ENCODE results near the gene MMP28. TPM values are rescaled to one million over a fixed set of nuclear protein-coding genes. Genes with fewer than 3 reads are reported as not detected.

The MMP28 gene
- polyA plus RNA-seq, 3 donors = 1.7 to 3.2 (median 2.0) TPM

DNA sequence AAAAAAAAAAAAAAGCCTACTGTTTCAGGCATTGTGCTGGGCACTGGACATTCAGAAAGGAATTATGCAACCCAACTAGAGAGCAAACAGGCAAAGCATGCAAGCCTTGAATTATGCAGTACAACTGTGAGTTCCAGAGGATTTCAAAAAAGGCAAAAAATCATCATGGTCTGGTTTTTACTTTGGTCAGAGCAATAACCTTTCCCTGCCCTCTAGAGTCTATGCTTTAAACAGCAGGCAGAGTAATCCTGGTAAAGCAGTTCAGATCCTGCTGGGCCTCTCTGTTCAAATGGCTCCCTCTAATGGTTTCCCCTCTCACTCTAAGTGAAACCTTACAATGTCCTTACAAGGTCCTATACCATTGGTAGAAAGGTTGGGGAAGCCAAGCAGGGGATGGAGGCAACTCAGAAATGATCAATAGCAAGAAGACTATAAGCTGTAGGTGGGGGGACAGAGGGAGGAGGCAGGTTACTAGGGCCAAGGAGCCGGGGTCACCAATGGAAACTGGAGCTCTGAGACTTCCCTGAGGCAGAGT is 9.3 kb upstream of the MMP28 start:
- peak; percentile 81 for DNase-seq

DNA sequence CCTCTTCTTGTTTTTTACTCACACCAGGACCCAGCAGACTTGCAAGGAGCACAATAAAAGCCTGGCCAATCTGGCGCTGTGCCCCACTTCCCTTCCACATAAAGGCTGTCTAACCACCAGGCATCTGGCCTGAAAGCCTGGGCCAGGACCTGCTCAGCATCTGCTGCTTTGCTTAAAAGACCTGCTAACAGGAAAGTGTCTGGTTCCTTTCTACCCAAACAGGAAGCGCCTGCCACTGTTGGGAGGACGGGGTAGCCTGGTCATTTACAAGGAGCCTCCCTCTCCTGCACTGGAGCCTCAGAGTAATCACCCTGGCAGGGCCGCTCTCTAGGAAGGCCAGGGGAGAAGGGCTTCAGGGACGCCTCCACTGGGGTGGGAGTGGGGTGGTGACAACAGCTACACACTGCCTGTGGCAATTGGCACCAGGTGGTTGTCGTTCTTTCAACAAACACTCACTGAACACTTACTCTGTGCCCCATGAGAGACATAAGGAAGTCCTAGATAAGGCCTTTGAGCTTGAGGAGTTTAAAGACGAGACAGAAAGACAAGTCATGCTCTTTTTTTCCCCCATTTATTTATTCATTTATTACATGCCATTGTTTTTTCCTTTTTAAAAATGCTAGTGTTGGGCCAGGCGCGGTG is 6.3 kb upstream of the MMP28 start:
- no peak for DNase-seq

DNA sequence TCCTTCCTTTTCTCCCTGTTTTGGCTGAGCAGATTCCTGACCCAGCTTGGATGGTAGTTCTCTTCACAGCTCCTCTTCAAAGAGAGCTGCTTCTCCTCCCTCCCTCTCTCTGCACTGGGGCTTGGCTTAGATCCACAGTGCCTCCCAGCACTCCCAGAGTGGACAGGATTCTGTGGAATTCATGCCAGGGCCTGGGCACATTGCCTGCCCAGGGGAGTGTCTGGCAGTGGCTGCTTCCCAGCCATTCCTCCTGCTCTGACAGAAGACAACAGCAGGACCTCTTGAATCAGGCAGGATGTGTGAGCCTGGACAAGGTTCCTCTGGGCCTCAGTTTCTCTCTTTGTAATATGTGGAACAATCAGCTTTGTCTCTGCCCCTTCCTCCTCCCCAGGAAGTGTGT is 4.5 kb upstream of the MMP28 start:
- no peak for DNase-seq

DNA sequence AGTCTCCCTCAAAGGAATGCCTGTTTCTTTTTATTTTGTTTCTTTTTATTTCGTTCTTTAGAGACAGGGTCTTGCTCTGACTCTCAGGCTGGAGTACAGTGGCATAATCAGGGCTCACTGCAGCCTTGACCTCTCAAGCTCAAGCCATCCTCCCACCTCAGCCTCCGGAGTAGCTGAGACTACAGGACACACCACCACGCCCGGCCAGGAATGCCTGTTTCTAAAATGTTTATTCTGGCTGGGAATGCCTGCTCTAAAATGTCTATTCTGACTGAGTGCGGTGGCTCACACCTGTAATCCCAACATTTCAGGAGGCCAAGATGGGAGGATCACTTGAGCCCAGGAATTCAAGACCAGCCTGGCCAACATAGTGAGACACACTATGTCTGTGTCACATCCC is 2.5 kb upstream of the MMP28 start:
- no peak for DNase-seq

DNA sequence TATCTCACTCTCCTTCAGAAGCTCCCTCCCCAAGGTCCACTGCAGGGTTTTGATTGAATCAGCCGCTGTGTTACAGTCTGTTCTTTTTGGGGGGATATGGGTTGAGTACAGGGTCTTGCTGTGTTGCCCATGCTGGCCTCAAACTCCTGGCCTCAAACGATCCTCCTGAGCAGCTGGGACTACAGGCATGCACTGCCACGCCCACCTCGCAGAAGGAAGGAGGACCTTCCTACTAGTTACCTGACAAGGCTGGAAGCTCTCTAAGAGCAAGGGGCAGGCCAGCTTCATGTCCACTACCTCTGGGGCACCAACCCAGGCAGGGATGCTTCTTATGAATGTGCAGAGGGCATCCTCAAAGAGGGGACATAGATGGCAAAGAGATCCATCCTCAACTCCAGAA is 1.9 kb upstream of the MMP28 start:
- DNase-seq = no peak

DNA sequence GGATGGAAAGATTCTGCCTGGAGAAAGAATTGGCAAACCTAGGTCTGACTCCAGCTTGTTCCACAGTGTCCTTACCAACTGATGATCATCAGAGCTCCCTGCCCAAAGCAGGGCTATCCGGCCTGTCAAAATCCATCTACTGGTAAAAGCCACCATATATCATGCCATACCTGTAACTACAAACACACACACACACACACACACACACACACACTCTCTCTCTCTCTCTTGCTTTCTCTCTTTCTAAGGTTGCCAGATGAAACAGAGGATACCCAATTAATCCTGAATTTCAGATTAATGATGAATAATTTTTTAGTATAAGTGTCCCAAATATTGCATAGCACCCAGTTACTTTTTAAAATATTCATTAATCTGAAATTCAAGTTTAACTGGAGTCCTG is 1.5 kb upstream of the MMP28 start:
- no peak for DNase-seq

DNA sequence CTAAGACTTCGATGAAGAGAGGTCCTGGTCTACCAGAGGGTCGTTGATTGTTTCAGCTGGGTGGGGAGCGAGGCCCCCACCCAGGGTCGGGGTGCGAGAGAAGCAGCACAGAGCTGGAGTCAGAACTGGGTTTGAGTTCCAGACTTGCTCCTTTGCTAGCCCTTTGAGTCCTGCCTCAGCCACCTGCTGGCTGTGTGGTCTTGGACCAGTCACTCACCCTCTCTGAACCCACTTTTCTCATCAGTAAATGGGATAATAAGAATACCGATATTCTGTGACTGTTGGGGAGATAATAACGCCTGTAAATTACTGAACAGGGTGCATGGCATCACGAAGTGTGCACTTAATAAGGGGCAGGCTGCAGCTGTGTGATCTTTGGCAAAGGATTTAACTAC is 427 bp upstream of the MMP28 start:
- no peak for DNase-seq

DNA sequence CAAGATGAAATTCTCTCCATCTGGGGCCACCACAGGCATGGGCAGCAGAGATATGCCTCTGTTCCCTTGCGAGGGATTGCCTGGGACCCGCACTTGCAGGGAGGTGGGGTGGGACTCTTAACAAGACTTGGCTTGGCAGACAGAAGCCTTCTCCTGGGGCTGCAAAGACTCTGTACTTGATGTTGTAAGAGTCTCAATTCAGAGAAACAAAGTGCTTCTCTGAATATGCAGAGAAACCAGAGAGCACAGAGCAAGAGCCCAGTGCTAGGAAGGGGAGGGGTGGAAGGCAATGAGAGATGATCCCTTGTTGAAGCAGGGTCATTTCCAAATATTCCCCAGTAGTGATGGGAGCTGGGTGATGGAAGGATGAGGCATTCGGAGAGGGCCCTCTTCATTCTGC is 2.2 kb downstream of the MMP28 start:
- no peak for DNase-seq

DNA sequence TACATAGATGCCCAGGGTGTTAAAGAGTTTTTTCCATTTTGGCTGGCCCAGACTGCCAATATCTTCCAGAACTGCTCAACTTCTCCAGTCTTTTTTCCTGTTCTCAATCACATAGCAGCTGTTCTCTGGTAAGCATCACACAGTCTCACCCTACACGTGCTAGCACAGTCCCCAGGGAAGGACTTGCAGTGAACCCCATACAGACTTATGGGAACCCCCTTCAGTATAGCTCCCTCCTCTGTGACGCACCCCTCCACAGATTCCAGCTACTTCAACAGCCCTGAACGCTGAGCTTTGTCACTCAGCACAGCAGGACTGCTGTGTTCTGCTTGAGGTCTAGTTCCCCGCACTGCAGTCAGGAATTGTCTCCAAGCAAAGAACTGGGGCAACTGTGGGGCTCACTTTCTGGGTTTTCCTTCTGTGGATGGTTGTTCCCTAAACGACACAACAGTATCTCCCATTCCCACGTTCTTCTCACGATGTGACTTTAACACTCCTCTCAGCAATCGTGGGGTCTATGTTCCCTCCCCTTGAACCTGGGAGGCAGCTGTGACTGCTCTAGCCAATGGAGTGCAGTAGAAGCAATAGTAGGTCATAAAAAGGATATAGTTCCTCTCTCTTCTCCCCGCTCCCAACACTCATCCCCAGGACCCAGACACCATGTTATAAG is 3.6 kb downstream of the MMP28 start:
- DNase-seq = no peak

DNA sequence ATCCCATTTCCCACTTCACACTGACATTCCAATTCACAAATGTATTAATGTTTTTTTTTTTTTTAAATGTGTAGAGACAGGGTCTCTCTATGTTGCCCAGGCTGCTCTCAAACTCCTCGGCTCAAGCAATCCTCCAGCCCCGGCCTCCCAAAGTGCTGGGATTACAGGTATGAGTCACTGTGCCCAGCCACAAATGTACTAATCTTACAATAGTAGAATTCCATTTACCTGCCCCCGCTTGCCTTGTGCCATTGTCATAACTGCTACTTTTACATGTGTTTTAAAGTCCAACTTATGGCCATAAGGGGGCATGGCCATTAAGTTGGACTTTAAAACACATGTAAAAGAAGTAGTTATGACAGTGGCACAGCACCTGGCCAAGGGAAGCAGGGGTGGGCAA is 4.6 kb downstream of the MMP28 start:
- DNase-seq = no peak

DNA sequence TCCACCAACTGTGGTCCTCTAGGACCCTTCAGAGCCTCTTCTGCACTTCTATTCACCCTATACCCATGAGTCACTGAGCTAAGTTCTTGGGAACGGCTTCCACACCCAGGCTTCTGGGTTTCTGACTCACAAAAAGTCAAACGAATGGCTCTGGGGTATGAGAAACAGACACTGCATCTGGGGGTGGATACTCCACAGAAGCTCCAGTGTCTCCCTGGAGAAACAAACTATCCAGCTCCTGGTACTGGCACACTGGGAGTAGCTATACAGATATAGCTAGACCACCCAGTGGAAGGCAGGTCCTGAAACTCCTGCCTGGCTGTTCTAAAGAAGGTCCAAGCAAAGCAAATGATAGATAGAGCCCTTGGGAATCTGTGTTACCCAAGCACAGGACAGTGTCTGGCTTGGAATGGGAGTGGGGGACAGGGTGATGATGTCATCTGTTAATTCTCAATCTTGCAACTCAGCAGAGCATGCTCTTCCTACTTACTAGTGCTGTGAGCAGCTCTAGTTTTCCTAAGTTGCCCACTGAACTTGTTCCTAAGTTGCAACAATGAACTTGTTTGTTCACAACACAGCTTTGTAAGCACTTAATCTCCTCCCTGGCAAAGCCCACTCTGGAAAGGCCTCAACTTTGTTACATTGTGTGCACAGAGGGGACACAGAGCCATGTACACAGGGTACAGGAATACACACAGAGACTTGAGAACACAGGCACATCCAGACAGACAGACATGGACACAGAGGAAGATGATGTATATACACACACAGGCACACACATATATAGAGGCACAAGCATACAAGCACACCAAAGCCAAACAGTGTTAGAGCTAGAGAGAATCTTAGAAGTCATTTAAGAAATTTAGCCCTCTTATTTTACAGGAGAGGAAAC is 6.7 kb downstream of the MMP28 start:
- DNase-seq = no peak

DNA sequence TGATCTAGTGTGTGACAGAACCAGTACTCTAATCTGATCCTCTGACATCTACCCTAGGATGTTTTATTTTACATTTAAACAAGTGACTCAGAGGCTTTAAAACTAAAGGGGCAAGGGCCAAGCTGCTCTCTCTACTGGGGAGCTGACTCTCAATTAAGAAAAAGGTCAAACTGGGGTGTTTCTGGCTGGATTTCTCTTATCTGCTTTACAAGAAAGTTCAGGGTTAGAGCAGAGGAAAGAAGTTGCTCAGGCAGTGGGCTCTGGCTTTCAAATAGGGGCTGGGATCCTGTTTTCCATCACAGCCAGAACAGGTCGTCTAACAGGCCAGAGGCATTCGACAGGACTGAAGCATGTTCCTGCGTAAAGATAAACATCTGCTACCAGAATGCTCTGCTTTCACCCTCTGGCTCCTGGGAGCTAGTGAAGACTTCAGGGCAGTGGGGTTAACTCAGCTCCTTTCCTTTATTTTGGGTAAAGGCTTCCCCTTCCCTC is 8.5 kb downstream of the MMP28 start:
- DNase-seq = no peak

DNA sequence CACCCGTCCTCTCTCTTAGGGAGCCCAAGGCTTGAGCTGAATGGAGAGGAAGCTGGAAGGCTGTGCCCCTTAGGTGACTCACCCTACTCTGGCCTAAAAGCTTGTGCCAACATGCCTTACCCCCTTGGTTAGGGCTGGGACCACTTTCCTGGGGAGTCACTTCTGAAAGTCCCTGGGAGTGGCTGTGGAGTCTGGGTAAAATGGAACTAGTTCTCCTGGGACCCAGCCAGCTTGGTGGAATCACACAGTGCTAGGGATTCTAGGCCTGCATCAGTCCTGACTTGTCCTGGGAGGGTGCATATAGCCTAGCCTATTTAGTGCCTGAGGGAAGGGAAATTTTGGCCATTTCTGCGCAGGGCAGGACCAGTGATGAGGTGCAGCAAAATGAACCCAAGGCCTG is 10.5 kb downstream of the MMP28 start:
- DNase-seq = no peak

DNA sequence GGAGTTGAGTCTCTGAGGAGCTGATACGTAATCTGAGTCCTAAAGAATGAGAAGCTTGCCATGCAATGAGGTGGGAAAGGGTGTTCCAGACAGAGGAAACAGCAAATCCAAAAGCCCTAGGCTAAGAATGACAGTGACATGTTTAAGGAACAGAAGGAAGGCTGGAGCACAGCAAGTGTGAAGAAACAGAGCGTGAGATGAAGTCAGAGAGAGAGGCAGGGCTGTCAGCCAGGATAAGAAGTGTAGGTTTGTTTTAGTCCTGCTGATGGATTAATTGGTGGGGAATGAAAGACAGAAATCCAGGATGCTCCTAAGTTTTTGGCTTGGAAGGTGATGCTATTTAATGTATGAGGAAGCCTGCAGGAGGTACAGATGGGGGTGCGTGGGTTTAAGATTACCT is 14.5 kb downstream of the MMP28 start:
- no peak for DNase-seq

DNA sequence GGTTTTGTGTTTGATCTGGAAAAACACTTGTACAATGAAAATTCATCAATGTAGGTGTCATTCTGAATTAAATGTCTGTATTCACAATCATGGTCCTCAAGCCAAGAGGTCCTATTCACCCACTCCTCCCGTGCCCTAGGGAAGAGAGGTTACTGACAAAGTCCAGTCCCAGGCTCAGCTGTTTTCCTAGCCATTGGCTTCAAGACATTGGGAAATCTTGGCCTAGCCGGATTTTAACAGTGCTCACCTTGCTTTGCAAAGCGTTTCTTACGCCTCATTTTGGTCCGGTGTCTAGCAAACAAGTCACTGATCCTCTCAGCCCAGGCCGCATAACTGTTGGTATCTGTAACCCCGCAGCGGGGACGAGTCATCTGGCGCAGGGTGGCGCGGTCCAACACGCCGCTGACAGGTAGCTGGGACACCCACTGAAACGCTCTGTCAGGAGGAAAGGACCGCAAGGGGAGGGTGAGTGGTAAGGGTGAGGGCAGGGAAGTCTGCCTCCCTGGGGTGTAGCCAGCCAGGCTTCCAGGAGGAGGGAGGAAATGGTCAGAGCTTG is 16.7 kb downstream of the MMP28 start:
- no peak for DNase-seq

DNA sequence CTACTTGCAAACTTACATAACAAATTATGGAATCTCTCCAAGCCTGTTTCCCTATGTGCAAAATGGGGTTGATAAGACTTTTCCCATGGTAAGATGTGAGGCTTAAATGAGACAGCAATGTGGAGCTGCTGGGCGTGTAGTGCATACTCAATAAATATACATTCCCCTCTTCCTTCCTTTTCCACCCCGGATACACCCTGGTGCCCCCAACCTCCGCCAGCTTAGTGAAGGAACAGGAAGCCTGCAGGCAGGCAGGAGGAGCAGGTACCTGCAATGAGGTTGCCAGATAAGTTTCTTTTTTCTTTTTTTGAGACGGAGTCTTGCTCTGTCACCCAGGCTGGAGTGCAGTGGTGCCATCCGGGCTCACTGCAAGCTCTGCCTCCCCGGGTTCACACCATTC is 19.9 kb downstream of the MMP28 start:
- no peak for DNase-seq

DNA sequence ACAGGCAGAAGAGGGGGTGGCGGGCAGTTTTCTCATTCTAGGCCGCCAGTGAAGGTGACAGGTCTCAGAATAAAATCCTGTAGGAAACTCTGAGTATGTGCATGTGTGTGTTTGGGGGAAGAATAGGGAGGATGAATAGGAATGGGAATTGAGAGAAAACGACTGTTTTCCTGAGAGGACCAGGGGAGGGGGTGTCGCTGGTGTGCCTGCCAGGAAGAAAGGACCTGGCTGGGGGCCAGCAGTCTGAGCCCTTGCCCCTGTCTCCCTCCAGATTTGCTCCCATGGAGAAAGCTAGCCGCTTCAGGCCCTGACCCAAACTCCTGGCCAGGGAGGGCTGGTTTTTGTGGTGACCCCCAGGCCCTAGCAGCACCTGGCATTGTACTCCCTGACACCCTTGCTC is 20.4 kb downstream of the MMP28 start:
- no peak for DNase-seq

DNA sequence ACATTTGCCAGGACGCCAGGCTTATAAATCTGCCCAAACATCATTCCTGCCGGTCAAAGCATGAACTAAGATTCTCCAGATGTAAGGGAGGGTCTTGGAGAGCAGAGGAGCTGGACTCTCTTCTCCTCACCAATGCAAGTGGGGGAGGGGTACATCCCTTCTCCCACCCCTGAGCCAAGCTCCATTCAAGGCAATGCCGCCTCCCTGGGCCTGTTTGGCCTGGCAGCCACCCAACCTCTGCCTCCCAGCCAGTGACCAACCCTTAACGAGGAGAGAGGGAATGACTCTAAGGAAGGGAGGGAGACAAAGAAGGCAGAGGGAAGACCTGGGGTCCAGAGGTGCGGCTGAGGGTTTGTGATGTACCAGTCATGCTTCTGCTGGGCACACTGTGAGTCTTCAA is 20.9 kb downstream of the MMP28 start:
- no peak for DNase-seq

DNA sequence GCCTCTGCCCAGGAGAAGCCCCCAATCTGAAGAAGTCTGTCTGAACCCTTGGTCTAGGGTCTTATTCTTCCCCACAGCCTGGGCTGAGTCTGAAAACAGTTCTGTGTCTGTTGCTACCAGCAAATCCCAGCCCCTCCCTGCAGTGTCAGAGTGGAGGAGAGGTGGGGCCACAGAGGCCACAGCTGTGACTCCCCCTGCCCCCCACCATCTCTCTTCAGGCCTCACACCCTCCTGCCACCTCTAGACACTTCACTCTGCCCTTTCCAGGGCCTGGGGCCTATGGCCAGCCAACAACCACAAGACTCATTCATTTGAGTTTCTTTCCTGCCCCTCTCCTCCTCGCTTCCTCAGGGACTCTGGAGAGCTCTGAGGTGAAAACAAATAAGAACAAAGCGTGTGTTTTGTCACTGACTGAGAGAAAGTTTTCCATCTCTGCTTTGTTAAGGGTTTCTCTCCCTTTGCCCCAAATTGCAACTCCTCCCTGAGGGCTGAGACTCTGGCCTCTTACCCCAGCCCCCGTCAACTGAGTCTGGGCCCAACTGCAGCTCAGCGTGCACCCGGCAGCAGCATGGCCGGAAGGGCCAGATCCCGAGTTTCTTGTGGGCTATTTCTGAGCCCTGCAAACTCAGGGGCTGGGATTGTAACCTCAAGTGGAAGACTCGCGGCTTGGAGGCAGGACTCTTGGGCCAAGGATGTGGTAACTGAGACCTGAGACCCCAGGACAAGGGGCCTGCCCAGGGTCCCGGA is 21.6 kb downstream of the MMP28 start:
- DNase-seq = no peak

DNA sequence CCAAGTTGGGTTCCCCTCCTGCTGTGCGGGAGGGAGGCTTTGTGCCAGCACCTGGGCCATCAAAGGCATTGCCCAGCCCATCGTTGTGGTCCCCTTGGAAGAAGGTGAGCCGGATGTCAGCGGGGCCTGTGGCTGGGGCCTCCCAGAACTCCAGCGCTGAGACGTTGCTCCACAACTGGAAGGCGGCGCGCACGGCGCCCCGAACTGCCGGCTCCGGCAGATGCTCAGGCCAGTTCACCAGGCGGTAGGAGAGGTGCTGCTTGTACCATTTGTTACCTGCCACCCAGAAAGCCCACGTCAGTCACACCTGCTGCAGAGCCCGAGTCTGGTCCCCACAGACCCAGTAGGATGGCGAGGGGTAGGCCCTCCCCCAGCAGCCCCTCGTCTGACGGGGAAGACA is 22.3 kb downstream of the MMP28 start:
- DNase-seq = no peak

DNA sequence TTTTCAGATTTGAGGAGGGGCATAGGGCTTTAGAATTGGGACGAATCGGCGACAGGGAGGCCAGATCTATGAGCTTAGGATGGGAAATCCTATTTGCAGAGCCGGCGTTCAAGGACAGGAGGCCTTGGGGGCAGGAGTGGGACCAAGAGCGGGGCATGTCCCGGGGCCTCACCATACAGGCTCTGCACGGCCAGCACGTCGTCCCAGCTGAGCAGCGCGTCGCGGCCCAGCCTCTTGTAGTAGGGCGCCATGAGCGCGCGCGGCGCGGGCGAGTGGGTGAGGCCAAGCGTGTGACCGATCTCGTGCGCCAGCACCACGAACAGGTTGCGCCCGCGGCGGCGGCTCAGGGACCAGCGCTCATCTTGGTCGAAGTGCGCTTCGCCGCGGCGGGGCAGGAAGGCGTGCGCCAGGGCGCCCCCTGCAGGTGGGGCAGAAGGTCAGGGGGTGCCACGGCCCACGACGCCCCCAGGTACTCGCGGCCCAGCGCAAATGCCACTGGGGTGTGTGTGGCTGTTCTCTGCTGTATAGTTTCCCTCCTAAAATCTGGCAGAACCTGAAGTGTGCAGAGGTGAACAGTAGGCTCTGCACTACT is 25.4 kb downstream of the MMP28 start:
- no peak for DNase-seq
